GM21619 (cell line): ENCODE results near the gene SLC11A1.

ENCODE experiments used
- ATAC-seq: cut with Tn5 transposase; IDR thresholded peaks from one replicate; pipeline ENCODE4 v1.9.1; 2021; ENCODE audit not compliant: unreplicated experiment

SLC11A1 gene

DNA sequence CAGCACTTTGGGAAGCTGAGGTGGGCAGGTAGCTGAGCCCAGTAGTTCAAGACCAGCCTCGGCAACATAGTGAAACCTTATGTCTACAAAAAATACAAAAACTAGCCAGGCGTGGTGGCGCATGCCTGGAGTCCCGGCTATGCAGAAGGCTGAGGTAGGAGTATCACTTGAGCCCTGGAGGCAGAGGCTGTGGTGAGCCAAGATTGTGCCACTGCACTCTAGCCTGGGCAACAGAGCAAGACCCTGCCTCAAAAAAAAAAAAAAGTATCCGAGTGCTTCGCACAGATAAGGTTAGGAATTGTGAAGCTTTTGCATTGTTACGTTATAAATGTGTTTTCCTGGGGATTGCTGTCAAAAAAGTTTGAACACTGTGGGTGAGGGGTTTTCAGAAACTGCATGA, 21.7 kb downstream of the SLC11A1 start:
- ATAC-seq = no peak

- no peak for ATAC-seq
Measured at GRCh38 chr2:218404351-218405085, 22.4 kb downstream of the SLC11A1 start.

DNA sequence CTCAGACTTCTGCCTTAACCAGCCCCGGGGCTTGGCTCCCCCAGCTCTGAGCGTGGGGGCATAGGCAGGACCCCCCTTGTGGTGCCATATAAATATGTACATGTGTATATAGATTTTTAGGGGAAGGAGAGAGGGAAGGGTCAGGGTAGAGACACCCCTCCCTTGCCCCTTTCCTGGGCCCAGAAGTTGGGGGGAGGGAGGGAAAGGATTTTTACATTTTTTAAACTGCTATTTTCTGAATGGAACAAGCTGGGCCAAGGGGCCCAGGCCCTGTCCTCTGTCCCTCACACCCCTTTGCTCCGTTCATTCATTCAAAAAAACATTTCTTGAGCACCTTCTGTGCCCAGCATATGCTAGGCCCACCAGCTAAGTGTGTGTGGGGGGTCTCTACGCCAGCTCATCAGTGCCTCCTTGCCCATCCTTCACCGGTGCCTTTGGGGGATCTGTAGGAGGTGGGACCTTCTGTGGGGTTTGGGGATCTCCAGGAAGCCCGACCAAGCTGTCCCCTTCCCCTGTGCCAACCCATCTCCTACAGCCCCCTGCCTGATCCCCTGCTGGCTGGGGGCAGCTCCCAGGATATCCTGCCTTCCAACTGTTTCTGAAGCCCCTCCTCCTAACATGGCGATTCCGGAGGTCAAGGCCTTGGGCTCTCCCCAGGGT, 23.1 kb downstream of the SLC11A1 start:
- no peak for ATAC-seq

GRCh38 chr2:218405746-218406208, 23.7 kb downstream of the SLC11A1 start:
- ATAC-seq = no peak

GRCh38 chr2:218406209-218406948, 24.3 kb downstream of the SLC11A1 start:
- peak; percentile 83 for ATAC-seq

GRCh38 chr2:218406949-218407618, 25.0 kb downstream of the SLC11A1 start:
- peak; percentile 6 for ATAC-seq

DNA sequence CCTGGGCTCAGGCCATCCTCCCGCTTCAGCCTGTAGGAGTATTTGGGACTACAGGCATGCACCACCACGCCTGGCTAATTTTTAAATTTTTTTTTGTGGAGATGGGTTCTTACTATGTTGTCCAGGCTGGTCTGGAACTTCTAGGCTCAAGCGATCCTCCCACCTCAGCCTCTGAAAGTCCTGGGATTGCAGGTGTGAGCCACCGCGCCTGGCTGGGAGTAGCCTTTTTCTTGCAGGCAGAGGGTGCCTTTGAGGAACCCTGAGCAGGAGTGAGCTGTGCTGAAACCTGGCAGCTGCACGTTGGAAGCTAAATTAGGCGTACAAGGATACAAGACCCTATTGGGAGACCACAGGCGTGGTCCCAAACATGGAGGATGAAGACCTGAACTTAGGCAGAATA, 25.6 kb downstream of the SLC11A1 start:
- no peak for ATAC-seq

- no peak for ATAC-seq
Measured at GRCh38 chr2:218418321-218418716, 36.2 kb downstream of the SLC11A1 start.

GRCh38 chr2:218418717-218419458, 36.8 kb downstream of the SLC11A1 start, which contains the start of gene VIL1:
Gene VIL1, plus strand, starts transcription at chr2:218419123. Its CDS starts 4,656 bp downstream, at chr2:218423779.
- ATAC-seq = no peak

GRCh38 chr2:218419630-218420216, 37.6 kb downstream of the SLC11A1 start:
- no peak for ATAC-seq

DNA sequence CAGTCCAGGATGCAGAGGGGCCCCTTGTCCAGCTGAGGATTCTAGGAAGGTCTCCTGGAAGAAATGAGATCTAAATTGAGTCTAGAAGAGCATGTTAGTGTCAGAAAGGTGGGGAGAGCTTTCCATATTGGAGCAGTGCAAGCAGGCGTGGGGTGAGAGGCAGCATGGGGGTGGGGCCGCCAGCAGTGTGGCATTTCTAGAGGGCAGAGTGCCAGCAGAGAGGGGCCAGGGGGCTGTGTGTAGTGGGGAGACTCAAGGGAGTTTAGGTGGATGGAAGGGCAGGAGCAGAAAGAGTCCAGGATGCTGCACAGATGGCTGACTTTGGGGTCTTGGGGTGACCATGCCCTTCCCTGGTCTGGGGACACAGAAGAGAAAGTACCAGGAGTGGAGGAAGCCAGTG, 39.0 kb downstream of the SLC11A1 start:
- no peak for ATAC-seq

GRCh38 chr2:218422403-218423086, 40.5 kb downstream of the SLC11A1 start:
- no peak for ATAC-seq

GRCh38 chr2:218423584-218423983, 41.5 kb downstream of the SLC11A1 start:
- no peak for ATAC-seq

DNA sequence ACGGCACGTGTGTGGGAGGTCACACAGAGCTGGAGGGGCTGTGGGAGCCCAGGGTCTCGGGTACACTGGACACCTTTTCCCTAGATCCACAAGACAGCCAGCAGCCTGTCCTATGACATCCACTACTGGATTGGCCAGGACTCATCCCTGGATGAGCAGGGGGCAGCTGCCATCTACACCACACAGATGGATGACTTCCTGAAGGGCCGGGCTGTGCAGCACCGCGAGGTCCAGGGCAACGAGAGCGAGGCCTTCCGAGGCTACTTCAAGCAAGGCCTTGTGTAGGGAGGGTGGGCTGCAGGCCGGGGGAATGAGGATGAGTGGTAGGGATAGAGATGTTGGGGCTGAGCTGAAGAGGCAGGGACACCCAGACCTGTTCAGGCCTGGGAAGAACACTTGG, 43.5 kb downstream of the SLC11A1 start:
- no peak for ATAC-seq

- ATAC-seq = no peak
Measured at GRCh38 chr2:218427741-218428140, 45.7 kb downstream of the SLC11A1 start.

DNA sequence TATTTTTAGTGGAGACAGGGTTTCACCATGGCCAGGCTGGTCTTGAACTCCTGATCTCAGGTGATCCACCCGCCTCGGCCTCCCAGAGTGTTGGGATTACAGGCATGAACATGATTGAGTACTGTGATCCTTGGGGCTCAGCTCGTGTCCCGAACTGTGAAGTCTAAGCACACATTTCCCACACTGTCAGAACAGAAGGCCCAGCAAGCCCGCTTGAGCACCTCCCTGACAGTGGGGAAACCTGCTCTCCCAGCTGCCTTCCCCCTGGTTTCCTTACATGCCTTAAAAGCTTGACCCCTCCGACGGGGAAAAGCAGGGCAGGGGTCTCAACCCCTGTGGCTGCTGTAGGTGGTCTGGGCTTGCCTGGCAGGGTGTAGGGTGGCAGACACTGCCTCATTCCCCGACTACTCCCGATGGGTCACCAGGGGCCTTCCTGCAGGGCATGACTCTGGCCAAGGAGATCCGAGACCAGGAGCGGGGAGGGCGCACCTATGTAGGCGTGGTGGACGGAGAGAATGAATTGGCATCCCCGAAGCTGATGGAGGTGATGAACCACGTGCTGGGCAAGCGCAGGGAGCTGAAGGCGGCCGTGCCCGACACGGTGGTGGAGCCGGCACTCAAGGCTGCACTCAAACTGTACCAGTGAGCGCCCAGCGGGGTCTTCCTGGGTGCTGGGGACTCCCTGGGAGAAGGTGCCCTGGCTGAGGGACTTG, 46.9 kb downstream of the SLC11A1 start:
- no peak for ATAC-seq

GRCh38 chr2:218429911-218430692, 48.0 kb downstream of the SLC11A1 start:
- no peak for ATAC-seq

DNA sequence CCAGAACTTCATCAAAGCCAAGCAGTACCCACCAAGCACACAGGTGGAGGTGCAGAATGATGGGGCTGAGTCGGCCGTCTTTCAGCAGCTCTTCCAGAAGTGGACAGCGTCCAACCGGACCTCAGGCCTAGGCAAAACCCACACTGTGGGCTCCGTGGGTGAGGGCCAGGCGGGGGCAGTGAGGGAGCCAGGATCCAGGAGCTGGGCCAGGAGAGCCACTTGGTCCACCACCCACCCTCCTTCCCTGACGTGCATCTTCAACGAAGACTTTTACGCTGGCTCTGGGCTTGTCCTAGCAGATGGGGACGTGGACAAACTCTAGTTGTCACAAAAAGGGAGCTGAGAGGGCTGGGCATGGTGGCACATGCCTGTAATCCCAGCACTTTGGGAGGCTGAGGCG, 48.6 kb downstream of the SLC11A1 start:
- no peak for ATAC-seq
